ENCODE data around the gene NEMP1. TPM values are rescaled to one million over a fixed set of nuclear protein-coding genes. Genes with fewer than 3 reads are reported as not detected.
A peak's percentile ranks its signal among the peaks of the same experiment; 100 is the strongest.

The NEMP1 gene
- total RNA-seq, 4 donors from 2014 or later = 1.2 to 6.7 (median 1.9) TPM

- Histone ChIP-seq H3K4me1 (no peaks in the 10 kb centered on the region), H3K36me3 (no peaks in the 10 kb centered on the region), H3K27ac (no peak overlapping the region), H3K27me3 (no peaks in the 10 kb centered on the region), H3K9me3 (no peaks in the 10 kb centered on the region), H3K4me3 (no peak overlapping the region)
- peak in 1 of 2 donors; percentile 46 for ATAC-seq
- intact Hi-C loops (cut with DNase I; ENCODE audit: low total_unique reads) (no loop called here), in situ Hi-C loops (cut with MboI; ENCODE audit: low sequenced_read_pairs in 4 of 4) (loop anchor here in 1 of 4 donors (10.0 kb wide), 1 partner anchor 54 kb away; no protein-coding TSS in a partner anchor)
- TF ChIP-seq POLR2A (IDR thresholded peaks at IDR 0.05) = no peak
- DNase-seq = no peak
These were observed 40.2 kb upstream of the NEMP1 start for GRCh38 chr12:57118711-57119271.

GRCh38 chr12:57116580-57117281 is 38.1 kb upstream of the NEMP1 start:
- intact Hi-C loops (cut with DNase I; ENCODE audit: low total_unique reads) (no loop called here), in situ Hi-C loops (cut with MboI; ENCODE audit: low sequenced_read_pairs in 4 of 4) (loop anchor here in 1 of 4 donors (10.0 kb wide), 1 partner anchor 52 kb away; no protein-coding TSS in a partner anchor)
- H3K27ac ChIP-seq = no peak overlapping the region
- H3K4me3 ChIP-seq = no peak overlapping the region
- no peaks in the 10 kb centered on the region for H3K36me3 ChIP-seq
- no peak for ATAC-seq
- H3K9me3 ChIP-seq = no peaks in the 10 kb centered on the region
- H3K4me1 ChIP-seq = peaks cover 4 to 7% of the 10 kb centered on the region in 2 donors
- no peaks in the 10 kb centered on the region for H3K27me3 ChIP-seq
- TF ChIP-seq POLR2A (IDR thresholded peaks at IDR 0.05) (no peak), CTCF (IDR thresholded peaks at IDR 0.05 in 4 of 5, conservative IDR thresholded peaks at IDR 0.05 in 1 of 5) (no peak)
- DNase-seq = no peak

- Histone ChIP-seq H3K27me3 (no peaks in the 10 kb centered on the region), H3K36me3 (no peaks in the 10 kb centered on the region), H3K4me3 (peak overlapping the region; percentile 58 to 68 (median 64)), H3K4me1 (peaks cover 9 to 15% of the 10 kb centered on the region in 2 donors), H3K9me3 (no peaks in the 10 kb centered on the region), H3K27ac (peak overlapping the region; percentile 87 to 94 (median 93))
- DNase-seq (no peak), ATAC-seq (peak; percentile 52 to 67)
- intact Hi-C loops (cut with DNase I; ENCODE audit: low total_unique reads) = loop anchor here (1.0 to 5.0 kb wide), 3 partner anchors 43 to 355 kb away; partner anchors contain the start of gene ZBTB39
- in situ Hi-C loops (cut with MboI; ENCODE audit: low sequenced_read_pairs in 4 of 4) = loop anchor here (5.0 to 10.0 kb wide), 2 partner anchors 45 to 48 kb away; no protein-coding TSS in a partner anchor
- peak in 2 of 5 experiments; percentile 82 to 84 for TF ChIP-seq CTCF (IDR thresholded peaks at IDR 0.05 in 4 of 5, conservative IDR thresholded peaks at IDR 0.05 in 1 of 5)
- no peak for TF ChIP-seq POLR2A (IDR thresholded peaks at IDR 0.05)
These were observed 34.1 kb upstream of the NEMP1 start for GRCh38 chr12:57112492-57113294.

- DNase-seq = peak in 1 of 2 donors; percentile 73
- H3K27me3 ChIP-seq = no peaks in the 10 kb centered on the region
- no peaks in the 10 kb centered on the region for H3K9me3 ChIP-seq
- intact Hi-C loops (cut with DNase I; ENCODE audit: low total_unique reads) (loop anchor here (1.0 to 5.0 kb wide), 3 partner anchors 23 to 354 kb away; partner anchors contain the start of gene ZBTB39), in situ Hi-C loops (cut with MboI; ENCODE audit: low sequenced_read_pairs in 4 of 4) (loop anchor here (5.0 to 10.0 kb wide), 2 partner anchors 44 to 46 kb away; no protein-coding TSS in a partner anchor)
- H3K4me3 ChIP-seq = peak within 1 kb of the TSS; percentile 58 to 68 (median 64)
- peak within 1 kb of the TSS; percentile 87 to 94 (median 93) for H3K27ac ChIP-seq
- ATAC-seq = peak; percentile 55 to 60
- H3K4me1 ChIP-seq = peaks cover 9 to 15% of the 10 kb centered on the region in 2 donors
- no peaks in the 10 kb centered on the region for H3K36me3 ChIP-seq
- TF ChIP-seq CTCF (IDR thresholded peaks at IDR 0.05 in 4 of 5, conservative IDR thresholded peaks at IDR 0.05 in 1 of 5) (no peak), POLR2A (IDR thresholded peaks at IDR 0.05) (peak; percentile 39 to 57)
These were observed 32.6 kb upstream of the NEMP1 start, which contains the start of gene STAT6 for GRCh38 chr12:57111031-57111734. Gene STAT6 (minus strand): TSS chr12:57111362. CDS start chr12:57108278, 3,084 bp downstream.

Measured in gastrocnemius medialis (tissue), 4 donors.